A549 (cell line): Measurements from ENCODE around the gene RAB21.

Source experiments
- CHD2 ChIP-seq: fragments of 150-350 bp; IDR thresholded peaks from 2 replicates; pipeline ENCODE4 v1.6.1; 2014; ENCODE audit warnings: low read length; ENCODE audit not compliant: partially characterized antibody
- JUNB ChIP-seq: fragments of >200 bp; sonication (Bioruptor Twin); formaldehyde crosslinking; IDR thresholded peaks from 2 replicates; pipeline ENCODE4 v1.6.1; 2016
- RCOR1 ChIP-seq: fragments of 150-350 bp; IDR thresholded peaks from 2 replicates; pipeline ENCODE4 v1.6.1; 2014; ENCODE audit warnings: antibody characterized with exemption, low read length, low read depth
- TF ChIP-seq, protein P1 (sequence below): fragments of >200 bp; sonication (Bioruptor Twin); formaldehyde crosslinking; IDR thresholded peaks from 3 replicates; pipeline ENCODE4 v1.6.1; 2016

DNA sequence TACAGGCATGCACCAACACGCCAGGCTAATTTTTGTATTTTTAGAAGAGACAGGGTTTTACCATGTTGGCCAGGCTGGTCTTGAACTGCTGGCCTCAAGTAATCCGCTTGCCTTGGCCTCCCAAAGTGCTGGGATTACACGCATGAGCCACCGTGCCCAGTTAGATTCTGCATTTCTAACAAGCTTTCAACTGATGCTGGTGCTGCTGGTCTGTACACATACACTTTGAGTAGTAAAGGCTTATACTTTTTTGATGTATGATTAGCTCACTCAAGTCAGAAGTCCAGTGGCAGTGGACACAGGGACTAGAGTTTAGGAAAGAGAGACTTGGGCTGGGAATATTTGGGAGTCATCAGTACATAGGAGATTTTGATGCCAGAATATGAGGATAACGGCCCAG is 82.7 kb downstream of the RAB21 start:
- TF ChIP-seq CHD2: no peak
- TF ChIP-seq RCOR1: no peak
- TF ChIP-seq, protein P1, sequence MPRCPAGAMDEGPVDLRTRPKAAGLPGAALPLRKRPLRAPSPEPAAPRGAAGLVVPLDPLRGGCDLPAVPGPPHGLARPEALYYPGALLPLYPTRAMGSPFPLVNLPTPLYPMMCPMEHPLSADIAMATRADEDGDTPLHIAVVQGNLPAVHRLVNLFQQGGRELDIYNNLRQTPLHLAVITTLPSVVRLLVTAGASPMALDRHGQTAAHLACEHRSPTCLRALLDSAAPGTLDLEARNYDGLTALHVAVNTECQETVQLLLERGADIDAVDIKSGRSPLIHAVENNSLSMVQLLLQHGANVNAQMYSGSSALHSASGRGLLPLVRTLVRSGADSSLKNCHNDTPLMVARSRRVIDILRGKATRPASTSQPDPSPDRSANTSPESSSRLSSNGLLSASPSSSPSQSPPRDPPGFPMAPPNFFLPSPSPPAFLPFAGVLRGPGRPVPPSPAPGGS: no peak
- TF ChIP-seq JUNB: no peak
